ENCODE data around the gene CYP2D6.

CYP2D6 gene

GRCh38 chr22:42156598-42156997 lies 26.0 kb upstream of the CYP2D6 start:
- DNase-seq (ENCODE audit: low read depth): no peak
- TF ChIP-seq, protein P1, sequence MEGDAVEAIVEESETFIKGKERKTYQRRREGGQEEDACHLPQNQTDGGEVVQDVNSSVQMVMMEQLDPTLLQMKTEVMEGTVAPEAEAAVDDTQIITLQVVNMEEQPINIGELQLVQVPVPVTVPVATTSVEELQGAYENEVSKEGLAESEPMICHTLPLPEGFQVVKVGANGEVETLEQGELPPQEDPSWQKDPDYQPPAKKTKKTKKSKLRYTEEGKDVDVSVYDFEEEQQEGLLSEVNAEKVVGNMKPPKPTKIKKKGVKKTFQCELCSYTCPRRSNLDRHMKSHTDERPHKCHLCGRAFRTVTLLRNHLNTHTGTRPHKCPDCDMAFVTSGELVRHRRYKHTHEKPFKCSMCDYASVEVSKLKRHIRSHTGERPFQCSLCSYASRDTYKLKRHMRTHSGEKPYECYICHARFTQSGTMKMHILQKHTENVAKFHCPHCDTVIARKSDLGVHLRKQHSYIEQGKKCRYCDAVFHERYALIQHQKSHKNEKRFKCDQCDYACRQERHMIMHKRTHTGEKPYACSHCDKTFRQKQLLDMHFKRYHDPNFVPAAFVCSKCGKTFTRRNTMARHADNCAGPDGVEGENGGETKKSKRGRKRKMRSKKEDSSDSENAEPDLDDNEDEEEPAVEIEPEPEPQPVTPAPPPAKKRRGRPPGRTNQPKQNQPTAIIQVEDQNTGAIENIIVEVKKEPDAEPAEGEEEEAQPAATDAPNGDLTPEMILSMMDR (conservative IDR thresholded peaks at IDR 0.05; ENCODE audit: low read depth, low read length): no peak
- no peak overlapping the region for H3K4me3 ChIP-seq (ENCODE audit: low read depth, low read length)

- no peak overlapping the region for H3K4me3 ChIP-seq (ENCODE audit: low read depth, low read length)
- TF ChIP-seq, protein P1 (conservative IDR thresholded peaks at IDR 0.05; ENCODE audit: low read depth, low read length): no peak
- no peak for DNase-seq (ENCODE audit: low read depth)
Measured at GRCh38 chr22:42156121-42156520, 25.5 kb upstream of the CYP2D6 start.

- no peak overlapping the region for H3K4me3 ChIP-seq (ENCODE audit: low read depth, low read length)
- TF ChIP-seq, protein P1 (conservative IDR thresholded peaks at IDR 0.05; ENCODE audit: low read depth, low read length): no peak
- DNase-seq (ENCODE audit: low read depth): no peak
Measured at GRCh38 chr22:42155053-42155543, 24.5 kb upstream of the CYP2D6 start.

DNA sequence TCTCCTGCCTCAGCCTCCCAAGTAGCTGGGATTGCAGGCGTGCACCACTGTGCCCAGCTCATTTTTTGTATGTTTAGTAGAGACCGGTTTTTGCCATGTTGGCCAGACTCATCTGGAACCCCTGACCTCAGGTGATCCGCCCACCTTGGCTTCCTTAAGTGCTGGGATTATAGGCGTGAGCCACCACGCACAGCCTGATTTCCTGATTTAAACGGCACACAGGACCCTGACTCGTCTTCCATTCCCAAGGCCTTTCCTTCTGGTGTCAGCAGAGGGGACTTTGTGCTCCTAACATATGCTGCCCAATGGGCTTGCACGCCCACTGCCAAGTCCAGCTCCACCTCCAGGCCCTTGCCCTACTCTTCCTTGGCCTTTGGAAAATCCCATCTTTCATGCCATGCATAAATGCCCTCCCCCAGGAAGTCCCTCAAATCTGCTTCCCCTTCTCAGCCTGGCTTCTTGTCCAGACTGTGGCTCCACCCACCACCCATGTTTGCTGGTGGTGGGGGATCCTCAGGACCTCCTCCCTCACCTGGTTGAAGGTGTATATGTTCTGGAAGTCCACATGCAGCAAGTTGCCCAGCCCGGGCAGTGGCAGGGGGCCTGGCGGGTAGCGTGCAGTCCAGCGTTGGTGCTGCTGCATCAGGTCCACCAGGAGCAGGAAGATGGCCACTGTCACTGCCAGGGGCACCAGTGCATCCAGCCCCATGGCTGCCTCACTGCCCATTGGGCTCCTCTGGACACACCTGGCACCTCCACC lies 23.9 kb upstream of the CYP2D6 start:
- H3K4me3 ChIP-seq (ENCODE audit: low read depth, low read length): no peak overlapping the region
- no peak for DNase-seq (ENCODE audit: low read depth)
- TF ChIP-seq, protein P1 (conservative IDR thresholded peaks at IDR 0.05; ENCODE audit: low read depth, low read length): no peak

DNA sequence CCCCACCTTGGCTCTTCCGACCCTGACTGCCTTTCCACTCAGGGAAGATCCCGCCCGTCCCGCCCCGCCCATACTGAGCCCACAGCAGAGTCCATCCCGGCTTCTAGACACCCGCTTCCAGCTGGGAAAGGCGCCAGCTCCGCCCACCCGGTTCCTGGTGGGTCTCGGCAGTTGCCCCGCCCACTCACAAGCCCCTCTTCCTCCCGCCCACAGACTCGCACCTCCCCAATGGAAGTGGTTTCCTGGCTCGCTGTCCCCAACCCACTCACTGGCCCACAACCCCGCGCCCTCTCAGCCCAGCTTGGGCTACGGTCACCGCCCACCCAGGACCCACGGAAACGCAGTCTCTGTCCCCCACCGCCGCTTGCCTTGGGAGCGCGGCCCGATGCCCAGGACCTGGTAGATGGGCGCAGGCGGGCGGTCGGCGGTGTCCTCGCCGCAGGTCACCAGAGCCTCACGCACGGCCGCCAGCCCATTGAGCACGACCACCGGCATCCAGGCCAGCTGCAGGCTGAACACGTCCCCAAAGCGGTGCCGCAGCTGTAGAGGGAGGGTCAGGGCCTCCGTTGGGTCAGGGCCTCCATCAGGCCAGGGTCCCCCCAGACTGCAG lies 22.2 kb upstream of the CYP2D6 start:
- TF ChIP-seq, protein P1 (conservative IDR thresholded peaks at IDR 0.05; ENCODE audit: low read depth, low read length): no peak
- no peak overlapping the region for H3K4me3 ChIP-seq (ENCODE audit: low read depth, low read length)
- DNase-seq (ENCODE audit: low read depth): no peak

GRCh38 chr22:42151924-42152635 lies 21.5 kb upstream of the CYP2D6 start:
- no peak for DNase-seq (ENCODE audit: low read depth)
- H3K4me3 ChIP-seq (ENCODE audit: low read depth, low read length): no peak overlapping the region
- TF ChIP-seq, protein P1 (conservative IDR thresholded peaks at IDR 0.05; ENCODE audit: low read depth, low read length): no peak
